HepG2 (cell line): ENCODE data around the gene C16orf86. TPM values are rescaled to one million over a fixed set of nuclear protein-coding genes. Genes with fewer than 3 reads are reported as not detected.

Experiments used
- AGO2 ChIP-seq: fragments of 200-400 bp; formaldehyde crosslinking; optimal IDR thresholded peaks from 2 replicates; pipeline ENCODE3; 2017; ENCODE audit warnings: mild to moderate bottlenecking, low read depth, low read length, moderate library complexity
- CBFB ChIP-seq: sonication (generic); formaldehyde crosslinking; IDR thresholded peaks from 2 replicates; pipeline ENCODE4 v1.4.0; 2020; ENCODE audit warnings: missing genetic modification reagents
- EED ChIP-seq: sonication (generic); formaldehyde crosslinking; IDR thresholded peaks from 2 replicates; pipeline ENCODE4 v1.5.0; 2020; ENCODE audit warnings: mild to moderate bottlenecking, missing genetic modification reagents
- ETS1 ChIP-seq: sonication (generic); formaldehyde crosslinking; IDR thresholded peaks from 2 replicates; pipeline ENCODE4 v1.4.0; 2020; ENCODE audit warnings: missing genetic modification reagents
- HES4 ChIP-seq: sonication (generic); formaldehyde crosslinking; IDR thresholded peaks from 2 replicates; pipeline ENCODE4 v1.9.0; 2021; ENCODE audit warnings: mild to moderate bottlenecking, missing genetic modification reagents, borderline replicate concordance
- HIVEP1 ChIP-seq: sonication (generic); formaldehyde crosslinking; IDR thresholded peaks from 2 replicates; pipeline ENCODE4 v1.4.0; 2020; ENCODE audit warnings: mild to moderate bottlenecking, missing genetic modification reagents
- HNRNPL ChIP-seq: fragments of 200-400 bp; formaldehyde crosslinking; IDR thresholded peaks from 2 replicates; pipeline ENCODE4 v1.6.1; 2017; ENCODE audit warnings: mild to moderate bottlenecking, low read depth, low read length
- ISX ChIP-seq: sonication (generic); formaldehyde crosslinking; conservative IDR thresholded peaks from 2 replicates; pipeline ENCODE4 v1.5.0; 2020; ENCODE audit warnings: missing genetic modification reagents
- KAT8 ChIP-seq: IDR thresholded peaks from 2 replicates; pipeline ENCODE4 v1.6.1; 2016; ENCODE audit warnings: missing genetic modification reagents, missing compliant biosample characterization
- KLF16 ChIP-seq, 2 experiments: sonication (generic) in 1 of 2; formaldehyde crosslinking in 1 of 2; IDR thresholded peaks; 2 replicates each; pipeline versions ENCODE4 v1.6.1 to v1.8.0; 2016 to 2023; ENCODE audit warnings: missing genetic modification reagents in 2 of 2, missing compliant biosample characterization in 1 of 2
- MEF2D ChIP-seq: sonication (generic); formaldehyde crosslinking; IDR thresholded peaks from 2 replicates; pipeline ENCODE4 v1.5.1; 2020; ENCODE audit warnings: mild to moderate bottlenecking, missing genetic modification reagents
- PHB2 ChIP-seq: fragments of 450-650 bp; IDR thresholded peaks from 2 replicates; pipeline ENCODE4 v1.6.1; 2018; ENCODE audit not compliant: partially characterized antibody
- RAD51 ChIP-seq: fragments of 450-650 bp; IDR thresholded peaks from 2 replicates; pipeline ENCODE4 v1.6.1; 2016; ENCODE audit warnings: borderline replicate concordance
- RBFOX2 ChIP-seq: fragments of 200-400 bp; formaldehyde crosslinking; IDR thresholded peaks from 2 replicates; pipeline ENCODE4 v1.6.1; 2017; ENCODE audit warnings: low read depth, mild to moderate bottlenecking, low read length
- RNF2 ChIP-seq: fragments of 450-650 bp; conservative IDR thresholded peaks from 2 replicates; pipeline ENCODE4 v1.6.1; 2016; ENCODE audit warnings: low read depth
- ZBTB2 ChIP-seq: sonication (generic); formaldehyde crosslinking; IDR thresholded peaks from 2 replicates; pipeline ENCODE4 v1.8.0; 2022; ENCODE audit warnings: low read depth, missing genetic modification reagents
- ZBTB33 ChIP-seq: sonication (generic); formaldehyde crosslinking; IDR thresholded peaks from 2 replicates; pipeline ENCODE4 v1.4.0; 2020; ENCODE audit warnings: missing genetic modification reagents
- ZBTB4 ChIP-seq: sonication (generic); formaldehyde crosslinking; IDR thresholded peaks from 2 replicates; pipeline ENCODE4 v1.4.0; 2020; ENCODE audit warnings: missing genetic modification reagents, mild to moderate bottlenecking, borderline replicate concordance
- ZFY ChIP-seq: sonication (generic); formaldehyde crosslinking; IDR thresholded peaks from 2 replicates; pipeline ENCODE4 v1.4.0; 2020; ENCODE audit warnings: missing genetic modification reagents
- ZNF563 ChIP-seq: sonication (generic); formaldehyde crosslinking; IDR thresholded peaks from 2 replicates; pipeline ENCODE4 v1.8.0; 2022; ENCODE audit warnings: mild to moderate bottlenecking, moderate library complexity, missing genetic modification reagents
- ZNF782 ChIP-seq: sonication (generic); formaldehyde crosslinking; IDR thresholded peaks from 2 replicates; pipeline ENCODE4 v1.4.0; 2020; ENCODE audit warnings: missing genetic modification reagents, mild to moderate bottlenecking, borderline replicate concordance
- ZNF883 ChIP-seq: sonication (generic); formaldehyde crosslinking; IDR thresholded peaks from 2 replicates; pipeline ENCODE4 v1.5.1; 2020; ENCODE audit warnings: mild to moderate bottlenecking, missing genetic modification reagents; ENCODE audit errors: not compliant biosample characterization
- polyA plus RNA-seq, 8 experiments: library from polyadenylated mRNA; depleted of rRNA in 3 of 8; stranded (reverse) in 7 of 8; unstranded in 1 of 8; fragments of >200 nt; fragmentation: Illumina TruSeq in 4 of 8; extraction: Trizol in 4 of 8; gene quantifications; 2 replicates each; pipeline versions ENCODE4 v1.2.1 to v1.2.3, GENCODE V29; 2011 to 2016; ENCODE audit warnings: low read depth in 4 of 8, missing spikeins in 1 of 8, mixed read lengths in 1 of 8; ENCODE audit not compliant: insufficient read depth in 1 of 8
- total RNA-seq, 5 experiments: library from RNA; depleted of rRNA; stranded (reverse); fragments of >200 nt; fragmentation: Illumina TruSeq; extraction: Trizol; gene quantifications; 2 replicates each; pipeline ENCODE4 v1.2.3, GENCODE V29; 2016; ENCODE audit warnings: low read depth in 1 of 5

Gene C16orf86
- total and polyA plus RNA-seq, 2 of the 13 experiments (the other 11 are each of a cell fraction or from before 2014, with no cell fraction given), result 1.5 to 3.1 TPM

GRCh38 chr16:67663151-67663876 lies 3.3 kb upstream of the C16orf86 start (continued):
- TF ChIP-seq ETS1 (no peak), ZNF563 (CRISPR knock-in tag) (0 out of 2 replicates have a peak, but pooled peaks have one; percentile 27), HNRNPL (peak; percentile 45; the same call in 1 of the 2 replicates), ISX (CRISPR knock-in tag) (no peak), ZBTB2 (CRISPR knock-in tag) (0 out of 2 replicates have a peak, but pooled peaks have one; percentile 29), RNF2 (no peak), KLF16 (CRISPR knock-in tag; IDR thresholded peaks at IDR 0.05) (no peak), RAD51 (no peak), CBFB (CRISPR knock-in tag) (no peak), MEF2D (CRISPR knock-in tag) (no peak), ZNF782 (0 out of 2 replicates have a peak, but pooled peaks have one; percentile 32), HIVEP1 (CRISPR knock-in tag) (0 out of 2 replicates have a peak, but pooled peaks have one; percentile 29), KAT8 (CRISPR knock-in tag) (no peak), PHB2 (no peak), RBFOX2 (0 out of 2 replicates have a peak, but pooled peaks have one; percentile 51), AGO2 (peak; percentile 29), ZFY (0 out of 2 replicates have a peak, but pooled peaks have one; percentile 29), ZNF883 (CRISPR knock-in tag) (peak; percentile 29), ZBTB33 (CRISPR knock-in tag) (peak; percentile 70), ZBTB4 (CRISPR knock-in tag) (peak; percentile 74; the same call in 1 of the 2 replicates), EED (CRISPR knock-in tag) (0 out of 2 replicates have a peak, but pooled peaks have one; percentile 30), HES4 (CRISPR knock-in tag) (peak; percentile 32; the same call in 1 of the 2 replicates)
